GM21515 (cell line): ENCODE measurements around the gene ADAP1.
"Not testable (repeated sequence)": the region's sequence is repeated elsewhere in the genome, so short reads cannot be mapped to it uniquely, and the experiment has no call there.

Experiments used
- ATAC-seq: cut with Tn5 transposase; IDR thresholded peaks from one replicate; pipeline ENCODE4 v1.9.1; 2021; ENCODE audit not compliant: unreplicated experiment

The ADAP1 gene

DNA sequence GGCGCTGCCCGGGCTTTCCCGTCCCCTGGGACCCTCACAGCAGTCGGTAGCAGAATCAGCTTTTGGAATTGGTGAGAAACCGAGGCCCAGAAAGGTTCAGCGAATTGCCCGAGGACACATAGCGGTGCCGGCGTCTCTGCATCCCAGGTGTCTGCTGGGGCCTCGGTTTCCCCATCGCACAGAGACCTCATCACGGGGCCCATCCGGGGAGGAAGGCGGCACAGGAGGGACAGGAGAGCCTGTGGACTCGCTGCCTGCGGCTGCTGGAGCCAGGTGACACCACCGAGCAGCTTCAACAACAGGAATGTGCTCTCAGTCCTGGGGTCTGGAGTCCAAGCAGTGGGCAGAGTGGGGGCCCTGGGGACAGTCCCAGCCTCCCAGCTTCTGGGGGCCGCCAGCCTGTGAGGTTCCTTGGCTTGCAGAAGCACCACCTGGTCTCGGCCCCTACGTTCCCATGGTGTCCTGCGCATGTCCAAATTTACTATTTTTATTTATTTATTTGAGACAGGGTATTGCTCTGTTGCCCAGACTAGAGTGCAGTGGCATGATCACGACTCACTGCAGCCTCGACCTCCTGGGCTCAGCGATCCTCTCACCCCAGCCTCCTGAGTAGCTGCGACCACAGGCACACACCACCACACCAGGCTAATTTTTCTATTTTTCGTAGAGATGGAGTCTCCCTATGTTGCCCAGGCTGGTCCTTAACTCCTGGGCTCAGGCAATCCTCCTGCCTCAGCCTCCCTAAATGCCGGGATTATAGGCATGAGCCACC, 21.4 kb upstream of the ADAP1 start:
- no peak for ATAC-seq

DNA sequence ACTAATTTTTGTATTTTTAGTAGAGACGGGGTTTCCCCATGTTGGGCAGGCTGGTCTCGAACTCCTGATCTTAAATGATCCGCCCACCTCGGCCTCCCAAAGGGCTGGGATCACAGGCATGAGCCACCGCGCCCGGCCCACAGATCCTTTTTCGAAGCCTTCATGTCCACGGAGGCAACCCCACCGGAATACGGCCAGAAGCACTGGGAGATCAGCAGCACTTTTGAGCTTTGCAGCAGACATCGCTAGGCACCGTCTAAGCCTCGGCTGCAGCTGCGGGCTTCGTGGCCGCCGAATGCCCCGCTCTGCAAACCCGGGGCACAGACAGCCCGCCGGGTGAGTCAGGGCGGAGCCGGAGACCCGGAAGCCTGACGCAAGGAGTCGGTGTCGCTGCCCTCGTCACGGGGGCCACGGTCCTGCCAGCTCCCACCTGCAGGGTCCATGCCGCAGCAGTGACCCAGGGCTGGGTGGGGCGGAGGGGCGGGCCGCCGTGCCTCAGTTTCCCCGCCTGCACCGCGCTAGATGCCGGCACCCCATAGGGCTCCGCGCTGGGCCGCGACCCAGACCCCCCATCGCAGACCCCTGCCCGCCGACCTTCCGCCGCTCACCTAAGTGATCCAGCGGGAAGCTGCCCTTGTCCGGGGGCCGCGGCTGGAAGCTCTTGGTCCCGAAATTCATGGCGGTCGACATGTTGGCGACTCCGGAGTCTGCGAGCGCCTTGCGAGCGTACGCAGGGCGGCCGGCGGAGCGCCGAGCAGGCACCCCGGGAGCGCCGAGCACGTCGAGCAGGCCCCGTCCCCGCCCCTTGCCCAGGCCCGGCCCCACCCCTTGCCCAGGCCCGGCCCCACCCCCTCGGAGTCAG, 20.6 kb upstream of the ADAP1 start, which contains the start of gene COX19:
Gene COX19 (minus strand): TSS at position 730 of the 862 bp plus-strand sequence. CDS start 40 bp downstream, at position 690.
- ATAC-seq, result peak; percentile 80

GRCh38 chr7:974172-974571, 19.7 kb upstream of the ADAP1 start:
- ATAC-seq, result no peak

- ATAC-seq, result no peak
Measured at GRCh38 chr7:973312-973711, 18.8 kb upstream of the ADAP1 start.

- no peak for ATAC-seq
Measured at GRCh38 chr7:972676-973309, 18.3 kb upstream of the ADAP1 start.

DNA sequence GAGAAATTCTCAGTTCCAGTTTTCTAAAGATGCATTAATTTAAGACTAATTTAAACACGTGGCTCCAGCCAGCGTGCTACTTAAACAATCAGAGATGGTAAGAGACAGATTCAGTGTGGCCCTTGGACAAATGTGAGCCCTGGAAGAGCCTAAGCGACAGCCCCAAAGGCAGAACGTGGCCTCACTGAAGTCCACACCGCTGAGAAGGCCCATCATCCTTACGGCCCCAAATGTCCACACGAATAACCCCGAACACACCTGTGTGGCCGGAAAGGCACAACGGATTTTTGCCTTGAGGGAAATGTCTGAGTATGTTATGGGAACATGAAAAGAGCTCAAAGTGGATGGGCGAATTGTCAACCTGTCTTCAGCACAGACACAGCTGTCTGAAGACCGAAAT, 17.6 kb upstream of the ADAP1 start:
- ATAC-seq, result no peak

DNA sequence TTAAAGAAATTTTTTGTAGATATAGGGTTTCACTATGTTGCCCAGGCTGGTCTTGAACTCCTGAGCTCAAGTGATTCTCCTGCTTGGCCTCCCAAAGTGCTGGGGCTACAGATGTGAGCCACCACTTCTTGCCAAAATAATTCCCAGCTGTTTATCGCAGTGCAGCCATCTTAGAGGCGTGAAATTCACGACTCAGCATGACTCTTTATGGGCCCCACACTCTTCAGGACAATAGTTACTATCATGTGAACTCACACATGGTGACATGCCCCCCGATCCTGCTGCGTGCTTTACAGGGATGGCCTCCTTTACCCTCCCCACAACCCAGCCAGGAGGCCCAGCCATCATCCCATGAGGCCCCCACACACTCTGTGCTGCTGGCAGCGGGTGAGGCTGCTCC, 16.3 kb upstream of the ADAP1 start:
- ATAC-seq, result no peak

DNA sequence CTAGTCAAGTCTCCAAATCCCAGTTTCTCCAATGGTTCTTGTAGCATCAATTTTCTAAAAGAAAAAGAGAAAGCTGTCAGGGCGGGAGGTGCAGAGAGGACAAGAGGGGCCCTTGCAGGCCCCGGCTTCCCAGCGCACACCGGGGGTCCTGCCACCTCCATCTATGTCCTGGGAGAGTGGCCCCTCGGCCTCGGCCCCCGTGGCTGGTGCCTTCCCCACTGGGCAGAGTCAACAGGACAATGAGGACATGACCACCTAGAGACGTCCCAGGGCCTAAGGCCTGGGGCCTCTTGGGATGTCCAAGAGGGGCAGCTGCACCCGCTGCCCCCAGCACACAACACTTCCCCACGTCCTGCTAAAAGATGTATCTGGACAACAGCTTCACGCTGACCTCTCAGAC, 14.9 kb upstream of the ADAP1 start:
- ATAC-seq, result no peak

GRCh38 chr7:968205-969105, 14.0 kb upstream of the ADAP1 start:
- no peak for ATAC-seq

DNA sequence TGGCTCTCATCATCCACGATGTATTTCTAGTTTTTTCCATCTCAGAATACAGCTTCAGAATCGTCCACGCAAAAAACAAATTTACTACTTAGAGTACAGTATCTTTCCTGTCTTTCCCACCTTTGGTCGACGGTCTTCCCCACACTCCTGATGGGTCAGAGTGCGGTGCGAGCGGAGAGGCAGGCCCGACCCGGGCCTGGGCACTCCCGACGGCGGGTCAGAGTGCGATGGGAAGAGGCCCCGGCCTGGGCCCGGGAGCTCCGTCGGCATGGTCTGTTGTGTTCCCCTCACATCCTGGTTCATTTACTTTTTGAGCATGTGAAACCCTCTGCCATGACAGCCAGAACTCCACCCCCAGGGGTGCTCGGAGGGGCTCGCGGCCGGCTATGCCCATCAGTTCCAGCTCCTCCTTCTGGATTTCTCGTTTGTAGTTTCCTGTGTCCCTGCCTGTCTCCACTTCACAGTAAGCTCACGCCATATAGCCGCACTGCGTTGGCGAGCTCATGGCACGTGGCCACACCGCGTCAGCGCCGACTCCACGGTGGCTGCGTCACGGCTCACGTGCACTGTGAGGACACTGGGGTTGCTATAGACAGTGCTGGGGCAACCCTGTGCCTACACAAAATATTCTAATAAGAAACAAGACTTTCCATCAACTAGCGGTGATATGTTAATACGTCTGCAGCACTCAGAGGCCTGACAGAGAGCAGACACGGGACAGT, 13.0 kb upstream of the ADAP1 start:
- no peak for ATAC-seq

- ATAC-seq, result no peak
Measured at GRCh38 chr7:966291-967069, 12.0 kb upstream of the ADAP1 start.

DNA sequence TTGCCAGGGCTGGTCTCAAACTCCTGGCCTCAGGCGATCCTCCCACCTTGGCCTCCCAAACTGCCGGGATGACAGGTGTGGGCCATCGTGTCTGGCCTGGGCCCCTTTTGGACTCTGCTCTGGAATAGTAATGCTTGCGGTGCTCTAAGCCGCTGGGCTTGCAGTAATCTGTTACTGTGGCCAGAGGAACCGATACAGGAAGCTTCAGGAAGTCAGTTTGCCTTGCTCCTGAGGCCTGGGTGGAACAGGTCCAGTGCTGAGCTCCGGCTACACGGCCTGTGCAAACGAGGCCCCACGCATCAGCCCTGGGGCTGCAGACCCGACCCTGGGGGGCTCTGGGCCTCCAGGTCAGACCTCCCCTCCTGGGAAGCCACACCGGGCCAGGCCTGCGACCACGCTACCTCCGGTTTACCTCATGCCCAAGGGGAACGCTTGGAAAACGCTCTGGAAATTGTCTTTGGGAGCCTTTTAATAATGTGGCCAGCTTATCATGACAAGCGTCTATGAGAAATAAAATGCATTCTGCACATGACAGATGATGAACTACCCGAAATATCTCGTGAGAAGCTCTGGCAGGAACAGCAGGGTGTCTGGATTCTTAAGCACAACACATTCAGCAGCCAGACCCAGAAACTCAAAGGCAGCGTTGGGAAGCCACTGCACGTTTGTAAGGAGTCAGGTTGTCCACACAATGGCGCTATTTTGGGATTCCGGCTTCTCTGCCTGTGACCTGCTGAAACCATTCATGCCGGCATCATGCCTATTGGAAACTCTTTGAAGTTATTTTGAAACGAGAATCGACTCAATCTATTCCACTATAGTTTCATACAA, 10.1 kb upstream of the ADAP1 start:
- ATAC-seq, result no peak

GRCh38 chr7:963236-964078, 9.0 kb upstream of the ADAP1 start:
- ATAC-seq, result no peak

DNA sequence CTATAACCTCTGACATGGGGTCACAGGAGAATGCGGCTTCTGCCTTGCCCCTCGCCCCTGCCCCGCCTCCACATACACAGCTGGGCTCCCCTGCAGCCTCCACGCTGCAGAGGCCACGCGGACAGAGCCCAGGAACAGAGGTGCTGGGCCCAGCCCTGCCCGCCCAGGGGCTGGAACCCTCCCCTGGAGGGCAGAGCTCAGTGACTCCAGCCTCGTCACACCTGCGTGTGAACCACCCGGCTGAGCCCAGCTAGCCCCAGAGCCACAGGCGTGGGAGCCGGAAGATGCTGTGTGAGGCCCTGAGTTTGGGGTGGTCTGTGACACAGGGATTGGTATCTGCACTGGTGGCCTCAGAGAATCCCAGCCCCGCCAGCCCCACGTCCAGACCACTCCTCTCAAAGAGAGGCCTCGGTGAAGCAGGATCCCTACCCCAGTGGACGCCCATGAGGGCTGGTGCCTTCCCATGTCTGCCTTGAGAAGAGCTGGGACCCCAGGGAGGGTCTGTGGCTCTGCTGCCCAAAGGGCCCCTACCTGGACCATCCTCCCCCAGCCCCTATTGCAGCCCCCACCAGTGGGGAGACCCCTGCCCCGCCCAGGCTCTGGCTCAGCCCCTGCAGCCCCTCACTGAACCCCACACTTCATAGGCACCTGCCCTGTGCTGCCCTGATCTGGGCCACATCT, 8.1 kb upstream of the ADAP1 start:
- no peak for ATAC-seq

GRCh38 chr7:961546-962400, 7.3 kb upstream of the ADAP1 start:
- ATAC-seq, result no peak

GRCh38 chr7:960972-961371, 6.5 kb upstream of the ADAP1 start:
- not testable (repeated sequence) for ATAC-seq
